Globus pallidus (tissue), 1 donor: Measurements from ENCODE around the gene TBC1D10B.
A peak's percentile ranks its signal among the peaks of the same experiment; 100 is the strongest.

Experiments
- DNase-seq: peaks from one replicate; pipeline ENCODE4 v3.0.0-alpha.2; 2015; ENCODE audit warnings: low spot score

The TBC1D10B gene

GRCh38 chr16:30370456-30371247 lies at the start of gene TBC1D10B:
Gene TBC1D10B, minus strand, starts transcription at chr16:30370494. Its CDS starts 311 bp downstream, at chr16:30370183.
- peak; percentile 100 for DNase-seq

- no peak for DNase-seq
Observed at GRCh38 chr16:30418350-30419181, 48.3 kb upstream of the TBC1D10B start.

- peak; percentile 69 for DNase-seq
Observed at GRCh38 chr16:30417529-30418349, 47.4 kb upstream of the TBC1D10B start.

- DNase-seq: no peak
Observed at GRCh38 chr16:30416624-30417528, 46.6 kb upstream of the TBC1D10B start.

- DNase-seq: no peak
Observed at GRCh38 chr16:30416047-30416603, 45.8 kb upstream of the TBC1D10B start.

- no peak for DNase-seq
Observed at GRCh38 chr16:30414159-30414558, 43.9 kb upstream of the TBC1D10B start.

GRCh38 chr16:30413112-30413806 lies 43.0 kb upstream of the TBC1D10B start:
- no peak for DNase-seq

GRCh38 chr16:30409125-30410060 lies 39.1 kb upstream of the TBC1D10B start:
- peak; percentile 89 for DNase-seq

- no peak for DNase-seq
Observed at GRCh38 chr16:30407804-30408534, 37.7 kb upstream of the TBC1D10B start.

- peak; percentile 94 for DNase-seq
Observed at GRCh38 chr16:30407102-30407803, 37.0 kb upstream of the TBC1D10B start, which contains the start of gene ZNF771. Gene ZNF771, plus strand, starts transcription at chr16:30407606. Its CDS starts 448 bp downstream, at chr16:30408054.

- DNase-seq: no peak
Observed at GRCh38 chr16:30406795-30407101, 36.5 kb upstream of the TBC1D10B start.

GRCh38 chr16:30401768-30402425 lies 31.6 kb upstream of the TBC1D10B start:
- DNase-seq: no peak

- no peak for DNase-seq
Observed at GRCh38 chr16:30399435-30400186, 29.3 kb upstream of the TBC1D10B start.

GRCh38 chr16:30398661-30399434 lies 28.6 kb upstream of the TBC1D10B start:
- no peak for DNase-seq

- no peak for DNase-seq
Observed at GRCh38 chr16:30397776-30398660, 27.7 kb upstream of the TBC1D10B start.
